HepG2 (cell line): ENCODE results near the gene NUTF2. TPM values are rescaled to one million over a fixed set of nuclear protein-coding genes. Genes with fewer than 3 reads are reported as not detected.

Source experiments
- ATAC-seq: fragments of 200-7000 bp; cut with Tn5 transposase; 3 replicates; pipeline ENCODE4 v1.9.1; 2020; ENCODE audit warnings: mild to moderate bottlenecking, moderate library complexity
- BruUV-seq: library from RNA; stranded (reverse); fragments of 400-500 nt; replicated peaks from 2 replicates; lab custom pipeline; 2021; lab: Mats Ljungman, UMichigan
- CTCF ChIA-PET: fragments of 300-600 bp; formaldehyde crosslinking; extraction: SDS; loops from one replicate; lab custom pipeline; 2021; ENCODE audit warnings: low total read pairs, inconsistent platforms, low intra/inter-chr PET ratio; lab: Yijun Ruan, JAX
- POLR2A ChIA-PET: fragments of 350-600 bp; sonication (Branson Sonifier 250); formaldehyde crosslinking; loops from one replicate; lab custom pipeline; 2020; ENCODE audit warnings: antibody characterized with exemption, inconsistent platforms; lab: Yijun Ruan, JAX
- DNase-seq: peaks from one replicate; pipeline ENCODE4 v3.0.0-alpha.2; 2015; ENCODE audit warnings: low spot score
- FAIRE-seq: peaks from 3 replicates; lab custom pipeline; 2011; peaks lifted over from hg19 to GRCh38; lab: Jason Lieb, UNC
- H2AFZ ChIP-seq: one replicate; pipeline ENCODE4 v1.6.1; 2011; ENCODE audit warnings: low read length, inconsistent platforms
- H3K27ac ChIP-seq: fragments of 300-600 bp; 3 replicates; pipeline ENCODE4 v1.8.0; 2011; ENCODE audit warnings: mixed run types, mild to moderate bottlenecking, mixed read lengths, low read length, inconsistent platforms; ENCODE audit not compliant: insufficient read depth; ENCODE audit errors: extremely low read length
- H3K27me3 ChIP-seq, 2 experiments: fragments of 200-600 bp in 1 of 2; 2 replicates in 1 of 2; 3 replicates in 1 of 2; pipeline versions ENCODE4 v1.6.0 to v1.8.0; 2011; ENCODE audit warnings: low read length in 2 of 2, mild to moderate bottlenecking in 2 of 2, moderate library complexity in 2 of 2, inconsistent platforms in 1 of 2; ENCODE audit not compliant: insufficient read depth in 2 of 2, control insufficient read depth in 1 of 2
- H3K36me3 ChIP-seq, 2 experiments: fragments of 200-600 bp in 1 of 2; replicated peaks in 1 of 2; 2 replicates in 1 of 2; 3 replicates in 1 of 2; pipeline versions ENCODE4 v1.5.1 to v1.8.0; 2011; ENCODE audit warnings: low read length in 2 of 2, inconsistent platforms in 1 of 2; ENCODE audit not compliant: insufficient read depth in 2 of 2, control insufficient read depth in 1 of 2
- H3K4me1 ChIP-seq: 2 replicates; pipeline ENCODE4 v1.5.1; 2012; ENCODE audit warnings: low read length, inconsistent platforms; ENCODE audit not compliant: insufficient read depth
- H3K4me2 ChIP-seq: 2 replicates; pipeline ENCODE4 v1.6.0; 2011; ENCODE audit warnings: low read depth, low read length, inconsistent platforms
- H3K4me3 ChIP-seq, 3 experiments: fragments of 200-600 bp in 1 of 3; sonication (generic), shearing (Covaris generic) in 1 of 3; replicated peaks in 1 of 3; 2 replicates each; pipeline ENCODE4 v1.5.1; 2011 to 2016; ENCODE audit warnings: low read length in 3 of 3, inconsistent platforms in 2 of 3, low read depth in 2 of 3, mild to moderate bottlenecking in 2 of 3, control low read depth in 1 of 3, mixed read lengths in 1 of 3; ENCODE audit not compliant: insufficient read depth in 1 of 3
- H3K79me2 ChIP-seq: one replicate; pipeline ENCODE4 v1.6.1; 2011; ENCODE audit warnings: low read length, inconsistent platforms; ENCODE audit not compliant: insufficient read depth
- H3K9ac ChIP-seq: 2 replicates; pipeline ENCODE4 v1.6.0; 2011; ENCODE audit warnings: mild to moderate bottlenecking, low read depth, low read length, inconsistent platforms; ENCODE audit not compliant: insufficient read depth
- H3K9me3 ChIP-seq: 2 replicates; pipeline ENCODE4 v1.5.1; 2012; ENCODE audit warnings: mild to moderate bottlenecking, low read length
- H4K20me1 ChIP-seq: 2 replicates; pipeline ENCODE4 v1.6.0; 2011; ENCODE audit warnings: inconsistent platforms, mild to moderate bottlenecking, low read length, moderate library complexity; ENCODE audit not compliant: insufficient read depth
- AKAP8 ChIP-seq: sonication (generic); formaldehyde crosslinking; IDR thresholded peaks from 2 replicates; pipeline ENCODE4 v1.5.1; 2020; ENCODE audit warnings: mild to moderate bottlenecking, missing genetic modification reagents
- BCL6 ChIP-seq: IDR thresholded peaks from 2 replicates; pipeline ENCODE4 v1.6.1; 2016; ENCODE audit warnings: missing genetic modification reagents, missing compliant biosample characterization
- CAMTA2 ChIP-seq: sonication (generic); formaldehyde crosslinking; IDR thresholded peaks from 2 replicates; pipeline ENCODE4 v1.4.0; 2020; ENCODE audit warnings: mild to moderate bottlenecking, missing genetic modification reagents, borderline replicate concordance
- CENPBD1 ChIP-seq: sonication (generic); formaldehyde crosslinking; IDR thresholded peaks from 2 replicates; pipeline ENCODE4 v1.8.0; 2022; ENCODE audit warnings: missing genetic modification reagents, low read depth, mild to moderate bottlenecking, borderline replicate concordance
- KAT8 ChIP-seq: IDR thresholded peaks from 2 replicates; pipeline ENCODE4 v1.6.1; 2016; ENCODE audit warnings: missing genetic modification reagents, missing compliant biosample characterization
- KMT2A ChIP-seq: sonication (generic); formaldehyde crosslinking; IDR thresholded peaks from 2 replicates; pipeline ENCODE4 v1.4.0; 2020; ENCODE audit warnings: missing genetic modification reagents
- MED1 ChIP-seq: sonication (generic); formaldehyde crosslinking; IDR thresholded peaks from 2 replicates; pipeline ENCODE4 v1.4.0; 2020; ENCODE audit warnings: missing genetic modification reagents
- ONECUT2 ChIP-seq: sonication (generic); formaldehyde crosslinking; IDR thresholded peaks from 2 replicates; pipeline ENCODE4 v1.4.0; 2020; ENCODE audit warnings: missing genetic modification reagents
- PBX3 ChIP-seq: sonication (generic); formaldehyde crosslinking; IDR thresholded peaks from 2 replicates; pipeline ENCODE4 v1.8.1; 2023; ENCODE audit warnings: missing genetic modification reagents, inconsistent platforms, borderline replicate concordance
- POLR2AphosphoS2 ChIP-seq: IDR thresholded peaks from 2 replicates; pipeline ENCODE4 v1.6.1; 2011; ENCODE audit warnings: low read depth, low read length, improper control_type of control experiment
- TP53 ChIP-seq: sonication (generic); formaldehyde crosslinking; conservative IDR thresholded peaks from 2 replicates; pipeline ENCODE4 v1.4.0; 2020; ENCODE audit warnings: missing genetic modification reagents
- ZNF18 ChIP-seq: sonication (generic); formaldehyde crosslinking; IDR thresholded peaks from 2 replicates; pipeline ENCODE4 v1.8.0; 2022; ENCODE audit warnings: mild to moderate bottlenecking, missing genetic modification reagents; ENCODE audit not compliant: insufficient replicate concordance
- ZNF513 ChIP-seq: sonication (generic); formaldehyde crosslinking; conservative IDR thresholded peaks from 2 replicates; pipeline ENCODE4 v1.5.0; 2020; ENCODE audit warnings: missing genetic modification reagents
- ZNF549 ChIP-seq: sonication (generic); formaldehyde crosslinking; IDR thresholded peaks from 2 replicates; pipeline ENCODE4 v1.5.0; 2020; ENCODE audit warnings: missing genetic modification reagents
- ZNF569 ChIP-seq: sonication (generic); formaldehyde crosslinking; IDR thresholded peaks from 2 replicates; pipeline ENCODE4 v1.5.0; 2020; ENCODE audit warnings: mild to moderate bottlenecking, missing genetic modification reagents, moderate library complexity, borderline replicate concordance
- ZNF773 ChIP-seq: sonication (generic); formaldehyde crosslinking; IDR thresholded peaks from 2 replicates; pipeline ENCODE4 v1.4.0; 2020; ENCODE audit warnings: missing genetic modification reagents, borderline replicate concordance
- ZNF781 ChIP-seq: sonication (generic); formaldehyde crosslinking; IDR thresholded peaks from 2 replicates; pipeline ENCODE4 v1.5.1; 2020; ENCODE audit warnings: borderline replicate concordance, mild to moderate bottlenecking, missing genetic modification reagents; ENCODE audit errors: not compliant biosample characterization
- ZNF790 ChIP-seq: sonication (generic); formaldehyde crosslinking; IDR thresholded peaks from 2 replicates; pipeline ENCODE4 v1.8.0; 2022; ENCODE audit warnings: missing genetic modification reagents, mild to moderate bottlenecking, borderline replicate concordance
- WGBS: methylation state at CpG from one replicate; pipeline ENCODE4 v1.1.6; 2017; ENCODE audit warnings: low lambda C conversion rate; 5-methylcytosine and 5-hydroxymethylcytosine counted together
- in situ Hi-C: cut with HindIII; loops from 2 replicates; pipeline ENCODE4 v1.10.0; 2017; ENCODE audit warnings: low pct_unique_long_range_greater_than_20kb; ENCODE audit not compliant: extremely low pct_ligation_motif_present
- intact Hi-C: fragments of 100-400 bp; cut with micrococcal nuclease; formaldehyde crosslinking; loops from one replicate; pipeline ENCODE4 v1.10.0; 2022; ENCODE audit not compliant: unreplicated experiment
- polyA plus RNA-seq, 8 experiments: library from polyadenylated mRNA; depleted of rRNA in 3 of 8; stranded (reverse) in 7 of 8; unstranded in 1 of 8; fragments of >200 nt; fragmentation: Illumina TruSeq in 4 of 8; extraction: Trizol in 4 of 8; gene quantifications; 2 replicates each; pipeline versions ENCODE4 v1.2.1 to v1.2.3, GENCODE V29; 2011 to 2016; ENCODE audit warnings: low read depth in 4 of 8, missing spikeins in 1 of 8, mixed read lengths in 1 of 8; ENCODE audit not compliant: insufficient read depth in 1 of 8
- total RNA-seq, 5 experiments: library from RNA; depleted of rRNA; stranded (reverse); fragments of >200 nt; fragmentation: Illumina TruSeq; extraction: Trizol; gene quantifications; 2 replicates each; pipeline ENCODE4 v1.2.3, GENCODE V29; 2016; ENCODE audit warnings: low read depth in 1 of 5

The NUTF2 gene
- total and polyA plus RNA-seq, 2 of the 13 experiments (the other 11 are each of a cell fraction or from before 2014, with no cell fraction given), result 168 to 214 TPM

GRCh38 chr16:67804853-67805542, 41.7 kb upstream of the NUTF2 start:
- ATAC-seq, result no peak
- Histone ChIP-seq H3K79me2 (peaks cover 55% of the 10 kb centered on the region), H3K36me3 (peaks cover 8 to 31% of the 10 kb centered on the region in 2 experiments), H3K9ac (peak overlapping the region; percentile 96), H3K9me3 (no peaks in the 10 kb centered on the region), H3K27me3 (no peaks in the 10 kb centered on the region; a peak in 1 of 5 replicates), H2AFZ (no peak overlapping the region), H4K20me1 (peaks cover 12% of the 10 kb centered on the region), H3K27ac (peak overlapping the region; percentile 72), H3K4me3 (peak overlapping the region; percentile 92 to 98 (median 98)), H3K4me2 (peak overlapping the region; percentile 81), H3K4me1 (peaks cover 42% of the 10 kb centered on the region)
- BruUV-seq, result TSS peak; percentile 55
- in situ Hi-C loops, result loop anchor here (5.0 kb wide), 1 partner anchor 138 kb away; the partner anchor contains the start of genes C16orf86 and ENKD1
- peak; percentile 74 for DNase-seq
- FAIRE-seq, result no peak
- intact Hi-C loops, result loop anchor here (5.0 kb wide), 1 partner anchor 88 kb away; the partner anchor contains the start of gene GFOD2
- WGBS, result 40% methylated on average over 4 of the region's 4 CpGs
- ChIA-PET POLR2A (interaction anchor here (0.9 to 1.5 kb wide), 2 partner anchors 41 to 86 kb away, joined by 3 to 4 read pairs; partner anchors contain the start of genes GFOD2 and NUTF2), CTCF (no interaction called here)
- TF ChIP-seq TP53 (no peak), ZNF781 (CRISPR knock-in tag) (no peak), ZNF513 (CRISPR knock-in tag) (no peak), CAMTA2 (CRISPR knock-in tag) (no peak), ZNF790 (CRISPR knock-in tag) (0 out of 2 replicates have a peak, but pooled peaks have one; percentile 36), BCL6 (CRISPR knock-in tag) (peak; percentile 55; the same call in 1 of the 2 replicates), KMT2A (CRISPR knock-in tag) (no peak), CENPBD1 (no peak), POLR2AphosphoS2 (no peak), ZNF773 (CRISPR knock-in tag) (no peak), AKAP8 (CRISPR knock-in tag) (no peak), KAT8 (CRISPR knock-in tag) (peak; percentile 59), PBX3 (CRISPR knock-in tag) (no peak), ONECUT2 (CRISPR knock-in tag) (no peak), ZNF18 (CRISPR knock-in tag) (peak; percentile 32), ZNF569 (CRISPR knock-in tag) (no peak), MED1 (CRISPR knock-in tag) (peak; percentile 65), ZNF549 (no peak)
